Vagina (tissue), 2 donors: ENCODE data around the gene RPS6KA2.

Experiments used
- POLR2A ChIP-seq, 2 donors: fragments of 450-650 bp; IDR thresholded peaks; one replicate each; pipeline ENCODE4 v1.6.1; 2017; ENCODE audit warnings: antibody characterized with exemption in 2 of 2, mild to moderate bottlenecking in 2 of 2, moderate library complexity in 2 of 2
- POLR2AphosphoS5 ChIP-seq, 2 donors: sonication (generic); formaldehyde crosslinking; IDR thresholded peaks; one replicate each; pipeline ENCODE4 v1.9.0; 2017; ENCODE audit warnings: antibody characterized with exemption in 2 of 2, mild to moderate bottlenecking in 2 of 2, low read depth in 1 of 2; ENCODE audit not compliant: insufficient read depth in 1 of 2
- TF ChIP-seq, protein P1 (sequence below), 3 experiments: fragments of 450-650 bp in 2 of 3; fragments of 200-600 bp in 1 of 3; sonication (generic) in 1 of 3; IDR thresholded peaks; one replicate each; pipeline ENCODE4 v1.5.1; 2017 to 2019; ENCODE audit warnings: antibody characterized with exemption in 3 of 3, mild to moderate bottlenecking in 2 of 3, moderate library complexity in 2 of 3

DNA sequence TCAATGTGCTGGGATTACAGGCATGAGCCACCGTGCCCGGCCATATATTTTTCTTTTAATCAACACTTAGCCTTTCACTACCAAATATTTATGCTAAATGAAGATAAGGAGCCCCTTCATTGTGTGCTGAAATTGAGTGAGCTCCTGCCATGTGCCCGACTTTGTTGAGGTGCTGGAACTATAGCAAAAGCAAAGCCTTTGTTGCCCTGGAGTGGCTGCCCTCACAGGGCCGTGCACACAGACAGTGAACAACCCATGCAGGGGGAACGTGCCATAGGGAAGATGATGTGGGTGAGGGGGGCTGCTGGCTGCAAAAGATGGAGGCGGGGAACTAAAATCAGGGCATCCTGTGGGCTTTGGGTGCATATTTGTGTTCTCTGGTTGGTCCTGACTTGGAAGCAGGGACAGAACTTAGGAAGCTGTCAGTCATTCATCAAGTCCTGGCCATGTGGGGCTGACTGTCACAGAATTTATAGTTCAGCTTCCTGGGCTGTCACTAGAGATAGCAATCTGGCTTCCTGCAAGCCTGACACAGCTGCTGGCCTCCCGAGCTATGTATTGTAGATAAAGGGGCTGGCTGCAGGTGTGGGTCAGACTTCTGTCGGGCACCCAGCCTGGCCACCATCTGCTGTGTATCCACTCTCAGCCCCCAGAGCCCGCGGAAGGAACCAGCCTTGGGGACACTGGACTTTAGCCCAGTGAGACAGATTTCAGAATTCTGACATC lies 187.5 kb downstream of the RPS6KA2 start:
- TF ChIP-seq POLR2A (IDR thresholded peaks at IDR 0.05) (no peak), POLR2AphosphoS5 (IDR thresholded peaks at IDR 0.05; ENCODE audit: insufficient read depth in 1 of 2, low read depth in 1 of 2) (no peak)
- TF ChIP-seq, protein P1, sequence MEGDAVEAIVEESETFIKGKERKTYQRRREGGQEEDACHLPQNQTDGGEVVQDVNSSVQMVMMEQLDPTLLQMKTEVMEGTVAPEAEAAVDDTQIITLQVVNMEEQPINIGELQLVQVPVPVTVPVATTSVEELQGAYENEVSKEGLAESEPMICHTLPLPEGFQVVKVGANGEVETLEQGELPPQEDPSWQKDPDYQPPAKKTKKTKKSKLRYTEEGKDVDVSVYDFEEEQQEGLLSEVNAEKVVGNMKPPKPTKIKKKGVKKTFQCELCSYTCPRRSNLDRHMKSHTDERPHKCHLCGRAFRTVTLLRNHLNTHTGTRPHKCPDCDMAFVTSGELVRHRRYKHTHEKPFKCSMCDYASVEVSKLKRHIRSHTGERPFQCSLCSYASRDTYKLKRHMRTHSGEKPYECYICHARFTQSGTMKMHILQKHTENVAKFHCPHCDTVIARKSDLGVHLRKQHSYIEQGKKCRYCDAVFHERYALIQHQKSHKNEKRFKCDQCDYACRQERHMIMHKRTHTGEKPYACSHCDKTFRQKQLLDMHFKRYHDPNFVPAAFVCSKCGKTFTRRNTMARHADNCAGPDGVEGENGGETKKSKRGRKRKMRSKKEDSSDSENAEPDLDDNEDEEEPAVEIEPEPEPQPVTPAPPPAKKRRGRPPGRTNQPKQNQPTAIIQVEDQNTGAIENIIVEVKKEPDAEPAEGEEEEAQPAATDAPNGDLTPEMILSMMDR (IDR thresholded peaks at IDR 0.05), result no peak
